Liver (tissue), 9 donors: ENCODE measurements around the gene PASD1. TPM values are rescaled to one million over a fixed set of nuclear protein-coding genes. Genes with fewer than 3 reads are reported as not detected.

ENCODE experiments used
- DNase-seq: peaks from one replicate; pipeline ENCODE4 v3.0.0-alpha.2; 2017; ENCODE audit warnings: low spot score
- H3K27ac ChIP-seq, 2 donors: one replicate each; pipeline ENCODE4 v1.7.0; 2013; ENCODE audit warnings: inconsistent platforms in 2 of 2, low read length in 2 of 2, control low read depth in 1 of 2, low read depth in 1 of 2, mild to moderate bottlenecking in 1 of 2
- H3K27me3 ChIP-seq, 4 donors: one replicate each; pipeline versions ENCODE4 v1.6.1 to v1.7.0; 2013; ENCODE audit warnings: low read length in 3 of 4, inconsistent platforms in 1 of 4, mild to moderate bottlenecking in 1 of 4, moderate library complexity in 1 of 4; ENCODE audit not compliant: control insufficient read depth in 4 of 4, insufficient read depth in 4 of 4
- H3K36me3 ChIP-seq, 4 donors: one replicate each; pipeline versions ENCODE4 v1.6.1 to v1.7.0; 2013; ENCODE audit warnings: low read length in 3 of 4, mild to moderate bottlenecking in 3 of 4, low read depth in 1 of 4, moderate library complexity in 1 of 4; ENCODE audit not compliant: control insufficient read depth in 4 of 4, insufficient read depth in 3 of 4
- H3K4me1 ChIP-seq, 4 donors: one replicate each; pipeline versions ENCODE4 v1.6.1 to v1.7.0; 2013; ENCODE audit warnings: low read length in 3 of 4, mild to moderate bottlenecking in 3 of 4, moderate library complexity in 1 of 4; ENCODE audit not compliant: control insufficient read depth in 4 of 4, insufficient read depth in 4 of 4
- H3K4me3 ChIP-seq, 3 donors: one replicate each; pipeline versions ENCODE4 v1.6.1 to v1.7.0; 2013; ENCODE audit warnings: low read length in 3 of 3, control low read depth in 1 of 3, low read depth in 1 of 3, mild to moderate bottlenecking in 1 of 3
- H3K9ac ChIP-seq, 2 donors: one replicate each; pipeline ENCODE4 v1.7.0; 2013; ENCODE audit warnings: low read length in 2 of 2, mild to moderate bottlenecking in 2 of 2, moderate library complexity in 2 of 2, control low read depth in 1 of 2, low read depth in 1 of 2
- H3K9me3 ChIP-seq, 4 donors: one replicate each; pipeline versions ENCODE4 v1.6.1 to v1.7.0; 2013; ENCODE audit warnings: low read length in 3 of 4; ENCODE audit not compliant: control insufficient read depth in 4 of 4
- ATF3 ChIP-seq: IDR thresholded peaks from 2 replicates; pipeline ENCODE4 v1.6.1; 2016; ENCODE audit warnings: antibody characterized with exemption
- CTCF ChIP-seq: fragments of 150-350 bp; IDR thresholded peaks from 2 replicates; pipeline ENCODE4 v1.5.1; 2017; ENCODE audit warnings: improper control_type of control experiment, low read depth, low read length; ENCODE audit not compliant: missing input control
- EGR1 ChIP-seq, 2 donors: IDR thresholded peaks; 2 replicates each; pipeline ENCODE4 v1.6.1; 2016 to 2018; ENCODE audit warnings: antibody characterized with exemption in 2 of 2, low read depth in 2 of 2
- FOXA1 ChIP-seq: IDR thresholded peaks from 2 replicates; pipeline ENCODE4 v1.6.1; 2016; ENCODE audit warnings: antibody characterized with exemption
- GABPA ChIP-seq, 2 donors: IDR thresholded peaks in 1 of 2; conservative IDR thresholded peaks in 1 of 2; 2 replicates each; pipeline ENCODE4 v1.6.1; 2016; ENCODE audit warnings: antibody characterized with exemption in 2 of 2, mild to moderate bottlenecking in 1 of 2, moderate library complexity in 1 of 2
- HNF4G ChIP-seq: IDR thresholded peaks from 2 replicates; pipeline ENCODE4 v1.6.1; 2016; ENCODE audit warnings: antibody characterized with exemption
- JUND ChIP-seq, 2 donors: IDR thresholded peaks; 2 replicates each; pipeline ENCODE4 v1.6.1; 2016; ENCODE audit warnings: antibody characterized with exemption in 2 of 2
- NR2F2 ChIP-seq: IDR thresholded peaks from 2 replicates; pipeline ENCODE4 v1.6.1; 2016; ENCODE audit warnings: antibody characterized with exemption
- RAD21 ChIP-seq, 2 donors: IDR thresholded peaks; 2 replicates each; pipeline ENCODE4 v1.6.1; 2016; ENCODE audit warnings: antibody characterized with exemption in 2 of 2, mild to moderate bottlenecking in 2 of 2
- RXRA ChIP-seq, 2 donors: IDR thresholded peaks; 2 replicates each; pipeline ENCODE4 v1.6.1; 2017 to 2018; ENCODE audit warnings: antibody characterized with exemption in 2 of 2, mild to moderate bottlenecking in 1 of 2
- SP1 ChIP-seq: IDR thresholded peaks from 2 replicates; pipeline ENCODE4 v1.6.1; 2018; ENCODE audit warnings: antibody characterized with exemption, mild to moderate bottlenecking
- TAF1 ChIP-seq: conservative IDR thresholded peaks from 2 replicates; pipeline ENCODE4 v1.6.1; 2016; ENCODE audit warnings: antibody characterized with exemption, mild to moderate bottlenecking
- WGBS: extraction: QIAGEN DNeasy Blood & Tissue Kit; methylation state at CpG from one replicate; pipeline ENCODE4 v1.1.7; 2013; 5-methylcytosine and 5-hydroxymethylcytosine counted together
- polyA plus RNA-seq, 2 donors: library from polyadenylated mRNA; stranded (reverse) in 1 of 2; unstranded in 1 of 2; fragments of 200-250 nt in 1 of 2; fragments of >200 nt in 1 of 2; fragmentation: Nextera tagmentation in 1 of 2; extraction: Ambion mirVana in 1 of 2; gene quantifications; one replicate each; pipeline versions ENCODE4 v1.2.1 to v1.2.3, GENCODE V29; 2013 to 2015
- total RNA-seq, 2 donors: library from RNA; depleted of rRNA; stranded (reverse); fragments of >200 nt; gene quantifications; one replicate each; pipeline ENCODE4 v1.2.3, GENCODE V29; 2014
- TF ChIP-seq, protein P1 (sequence below): IDR thresholded peaks from 2 replicates; pipeline ENCODE4 v1.6.1; 2016; ENCODE audit warnings: antibody characterized with exemption
- TF ChIP-seq, protein P2 (sequence below): IDR thresholded peaks from 2 replicates; pipeline ENCODE4 v1.6.1; 2016; ENCODE audit warnings: antibody characterized with exemption
- donor health status: healthy.
- donor health status: healthy.
- donor health status: healthy.
- donor health status: healthy.
- donor health status: healthy.

The PASD1 gene
- total and polyA plus RNA-seq, 4 donors, result not detected

GRCh38 chrX:151537572-151537971 is 25.9 kb upstream of the PASD1 start (continued):
- TF ChIP-seq CTCF, result no peak
- TF ChIP-seq HNF4G, result no peak
- TF ChIP-seq, protein P1, sequence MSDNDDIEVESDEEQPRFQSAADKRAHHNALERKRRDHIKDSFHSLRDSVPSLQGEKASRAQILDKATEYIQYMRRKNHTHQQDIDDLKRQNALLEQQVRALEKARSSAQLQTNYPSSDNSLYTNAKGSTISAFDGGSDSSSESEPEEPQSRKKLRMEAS, result no peak
- no peak for TF ChIP-seq FOXA1

- Histone ChIP-seq H3K27ac (no peak overlapping the region), H3K9me3 (no peaks in the 10 kb centered on the region), H3K4me3 (no peak overlapping the region), H3K4me1 (no peaks in the 10 kb centered on the region), H3K36me3 (no peaks in the 10 kb centered on the region), H3K9ac (no peak overlapping the region), H3K27me3 (no peaks in the 10 kb centered on the region)
- 68% methylated on average over 3 of the region's 3 CpGs for WGBS
- TF ChIP-seq FOXA1 (no peak), CTCF (no peak), RAD21 (IDR thresholded peaks at IDR 0.05) (no peak), ATF3 (no peak), HNF4G (no peak), TAF1 (no peak), JUND (IDR thresholded peaks at IDR 0.05) (no peak), NR2F2 (no peak), GABPA (IDR thresholded peaks at IDR 0.05 in 1 of 2, conservative IDR thresholded peaks at IDR 0.05 in 1 of 2) (no peak), SP1 (no peak), EGR1 (IDR thresholded peaks at IDR 0.05; ENCODE audit: low read depth in 2 of 2) (no peak), RXRA (IDR thresholded peaks at IDR 0.05) (no peak)
- TF ChIP-seq, protein P2, sequence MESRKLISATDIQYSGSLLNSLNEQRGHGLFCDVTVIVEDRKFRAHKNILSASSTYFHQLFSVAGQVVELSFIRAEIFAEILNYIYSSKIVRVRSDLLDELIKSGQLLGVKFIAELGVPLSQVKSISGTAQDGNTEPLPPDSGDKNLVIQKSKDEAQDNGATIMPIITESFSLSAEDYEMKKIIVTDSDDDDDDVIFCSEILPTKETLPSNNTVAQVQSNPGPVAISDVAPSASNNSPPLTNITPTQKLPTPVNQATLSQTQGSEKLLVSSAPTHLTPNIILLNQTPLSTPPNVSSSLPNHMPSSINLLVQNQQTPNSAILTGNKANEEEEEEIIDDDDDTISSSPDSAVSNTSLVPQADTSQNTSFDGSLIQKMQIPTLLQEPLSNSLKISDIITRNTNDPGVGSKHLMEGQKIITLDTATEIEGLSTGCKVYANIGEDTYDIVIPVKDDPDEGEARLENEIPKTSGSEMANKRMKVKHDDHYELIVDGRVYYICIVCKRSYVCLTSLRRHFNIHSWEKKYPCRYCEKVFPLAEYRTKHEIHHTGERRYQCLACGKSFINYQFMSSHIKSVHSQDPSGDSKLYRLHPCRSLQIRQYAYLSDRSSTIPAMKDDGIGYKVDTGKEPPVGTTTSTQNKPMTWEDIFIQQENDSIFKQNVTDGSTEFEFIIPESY, result no peak
- DNase-seq, result no peak
Observed at GRCh38 chrX:151538190-151539122, 25.0 kb upstream of the PASD1 start.
